ENCODE results near the gene NRP2.

GRCh38 chr2:205807758-205808157 is 125.5 kb downstream of the NRP2 start:
- TF ChIP-seq, protein P1, sequence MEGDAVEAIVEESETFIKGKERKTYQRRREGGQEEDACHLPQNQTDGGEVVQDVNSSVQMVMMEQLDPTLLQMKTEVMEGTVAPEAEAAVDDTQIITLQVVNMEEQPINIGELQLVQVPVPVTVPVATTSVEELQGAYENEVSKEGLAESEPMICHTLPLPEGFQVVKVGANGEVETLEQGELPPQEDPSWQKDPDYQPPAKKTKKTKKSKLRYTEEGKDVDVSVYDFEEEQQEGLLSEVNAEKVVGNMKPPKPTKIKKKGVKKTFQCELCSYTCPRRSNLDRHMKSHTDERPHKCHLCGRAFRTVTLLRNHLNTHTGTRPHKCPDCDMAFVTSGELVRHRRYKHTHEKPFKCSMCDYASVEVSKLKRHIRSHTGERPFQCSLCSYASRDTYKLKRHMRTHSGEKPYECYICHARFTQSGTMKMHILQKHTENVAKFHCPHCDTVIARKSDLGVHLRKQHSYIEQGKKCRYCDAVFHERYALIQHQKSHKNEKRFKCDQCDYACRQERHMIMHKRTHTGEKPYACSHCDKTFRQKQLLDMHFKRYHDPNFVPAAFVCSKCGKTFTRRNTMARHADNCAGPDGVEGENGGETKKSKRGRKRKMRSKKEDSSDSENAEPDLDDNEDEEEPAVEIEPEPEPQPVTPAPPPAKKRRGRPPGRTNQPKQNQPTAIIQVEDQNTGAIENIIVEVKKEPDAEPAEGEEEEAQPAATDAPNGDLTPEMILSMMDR (IDR thresholded peaks at IDR 0.05; ENCODE audit: low read depth, low read length, poor library complexity, severe bottlenecking), result no peak
- no peak for TF ChIP-seq EZH2phosphoT487 (IDR thresholded peaks at IDR 0.05; ENCODE audit: borderline replicate concordance, low read length)

Data from DOHH2 (cell line).